Stimulated activated CD8-positive, alpha-beta memory T cell treated with anti-CD3 and anti-CD28 coated beads, Interleukin-2, amount 100 ng/mL, for 1 hour (primary cell): ENCODE measurements around the gene CALM1.
"Not testable (repeated sequence)": the region's sequence is repeated elsewhere in the genome, so short reads cannot be mapped to it uniquely, and the experiment has no call there.

ENCODE experiments used
- DNase-seq, 2 donors: peaks; one replicate each; pipeline ENCODE4 v3.0.0-alpha.2; 2020; ENCODE audit warnings: low read depth in 2 of 2

Gene CALM1

DNA sequence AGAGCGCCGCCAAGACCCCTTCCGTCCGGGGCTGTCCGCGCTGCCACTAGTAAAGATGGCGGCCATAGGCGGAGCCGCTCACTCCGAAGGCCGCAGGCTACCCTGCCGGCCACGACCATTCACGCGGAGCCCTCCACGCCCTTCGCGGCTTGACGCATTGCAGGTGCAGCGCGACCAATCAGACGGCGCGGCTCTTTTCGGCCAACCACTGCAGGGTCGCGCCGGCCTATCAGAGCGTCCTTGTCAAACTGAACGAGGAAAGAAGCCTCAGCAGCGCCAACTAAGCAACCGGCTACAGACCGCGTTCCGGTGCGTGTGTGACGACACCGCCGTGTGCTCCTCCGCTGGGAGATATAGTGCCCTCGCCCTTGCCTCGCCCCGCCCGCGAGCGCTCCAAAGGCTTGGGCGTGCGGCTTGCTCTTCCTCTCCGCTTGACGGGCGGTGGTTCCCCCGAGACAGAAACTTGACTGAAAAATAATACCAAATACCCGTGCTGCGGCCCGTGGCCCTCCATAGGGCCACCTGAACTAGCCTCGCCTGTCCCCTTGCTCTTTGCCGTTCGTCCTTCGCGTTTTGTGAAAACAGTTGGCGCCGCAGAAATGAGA, 13.6 kb upstream of the CALM1 start:
- peak; percentile 95 to 97 for DNase-seq

DNA sequence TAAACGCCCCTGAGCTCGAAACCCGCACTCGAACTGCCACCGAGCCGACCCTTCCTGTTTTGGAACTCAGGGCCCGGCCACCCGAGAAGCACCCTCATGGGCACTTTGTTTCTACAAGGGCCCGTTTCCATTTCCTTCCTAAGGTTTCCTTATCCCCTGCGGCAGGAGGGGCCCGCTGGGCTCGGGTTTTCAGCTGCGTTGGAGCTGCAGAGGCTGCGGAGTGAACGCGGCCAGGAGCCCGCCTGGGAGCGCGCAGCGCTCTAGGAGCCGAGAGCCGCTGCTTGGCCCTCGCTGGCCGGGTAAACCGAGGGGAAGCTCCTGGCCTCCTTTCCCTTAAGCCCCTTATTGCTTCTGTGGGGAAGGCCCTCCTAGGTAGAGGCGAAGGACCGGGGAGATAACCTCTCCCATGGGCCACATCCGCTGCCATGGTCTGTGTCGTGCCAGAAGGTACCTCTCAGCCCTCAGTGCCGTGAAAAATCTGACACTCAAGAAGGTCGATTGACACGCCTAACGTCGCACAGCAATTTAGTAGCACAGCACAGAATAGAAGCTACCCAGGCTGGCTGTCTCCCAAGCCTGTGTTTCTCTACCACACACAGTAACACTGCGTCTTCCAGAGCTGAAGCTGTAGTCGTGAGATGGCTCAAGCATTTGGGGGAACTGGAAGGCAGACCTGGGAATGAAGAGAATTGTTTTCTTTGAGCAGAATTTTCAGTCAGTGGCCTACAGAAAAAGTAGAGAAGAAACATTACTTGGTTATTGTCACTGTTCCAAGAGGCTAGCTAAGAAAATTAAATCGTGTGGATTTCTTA, 12.9 kb upstream of the CALM1 start:
- DNase-seq, result peak; percentile 23 to 37

DNA sequence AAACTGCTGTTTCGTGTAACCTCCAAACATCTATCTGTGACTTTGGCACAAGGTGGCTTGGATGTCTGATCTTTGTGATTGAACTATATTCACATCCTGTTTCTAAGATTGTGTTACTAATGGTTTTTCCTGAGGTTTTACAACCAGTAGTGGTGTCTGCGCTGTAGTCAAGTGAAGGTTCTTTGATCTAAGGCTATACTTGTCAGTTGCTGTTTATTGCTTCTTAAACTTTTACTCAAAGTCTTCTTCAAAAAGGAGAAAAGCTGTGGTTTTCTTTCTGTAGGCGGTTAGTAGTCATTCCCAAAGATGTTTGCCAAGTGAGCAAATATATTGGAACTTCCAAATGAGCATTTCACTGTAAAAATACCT, 12.3 kb upstream of the CALM1 start:
- DNase-seq, result no peak

DNA sequence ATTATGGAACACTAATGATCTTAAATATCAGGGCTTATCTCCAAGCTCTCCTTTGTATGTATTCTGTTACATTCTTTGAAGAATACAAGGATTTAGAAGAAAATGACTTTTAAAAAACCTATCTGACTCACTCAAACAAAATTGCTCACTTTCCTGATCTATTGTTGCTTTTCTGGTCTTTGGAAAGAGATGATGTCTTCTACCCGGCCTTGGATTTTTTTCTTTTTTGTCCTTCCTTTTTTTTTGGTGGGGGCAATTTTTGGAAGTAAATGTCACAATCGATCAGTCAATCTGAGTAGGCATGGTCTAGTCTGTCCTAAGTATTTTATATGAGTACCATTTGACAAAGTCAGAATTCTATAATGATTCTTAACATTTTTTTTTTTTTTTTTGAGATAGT, 10.5 kb upstream of the CALM1 start:
- no peak for DNase-seq

DNA sequence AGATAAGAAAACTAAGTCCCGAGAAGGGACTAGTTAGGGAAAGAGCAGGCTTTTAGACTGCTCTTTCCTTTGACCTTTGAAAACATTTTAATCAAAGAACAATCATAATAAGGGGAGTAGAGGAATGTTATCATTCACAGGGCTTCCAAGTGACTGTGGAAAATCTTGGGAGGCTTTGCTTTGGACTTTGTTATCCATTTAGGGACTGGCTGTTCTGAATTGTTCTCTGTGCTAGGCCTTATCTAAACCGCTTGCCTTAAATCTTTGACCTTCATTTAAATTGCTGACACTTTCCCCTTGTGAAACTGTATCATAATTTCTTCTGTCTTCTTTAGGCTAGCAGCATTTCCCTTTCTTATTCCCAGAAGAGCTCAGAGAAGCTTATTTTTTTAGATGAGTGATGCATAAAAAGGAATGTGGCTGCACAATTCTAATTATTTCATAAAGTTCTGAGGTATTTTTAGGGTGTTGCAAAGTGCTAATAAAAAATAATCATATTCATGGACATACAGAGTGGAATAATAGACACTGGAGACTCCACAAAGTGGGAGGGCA, 9.5 kb upstream of the CALM1 start:
- DNase-seq, result no peak

DNA sequence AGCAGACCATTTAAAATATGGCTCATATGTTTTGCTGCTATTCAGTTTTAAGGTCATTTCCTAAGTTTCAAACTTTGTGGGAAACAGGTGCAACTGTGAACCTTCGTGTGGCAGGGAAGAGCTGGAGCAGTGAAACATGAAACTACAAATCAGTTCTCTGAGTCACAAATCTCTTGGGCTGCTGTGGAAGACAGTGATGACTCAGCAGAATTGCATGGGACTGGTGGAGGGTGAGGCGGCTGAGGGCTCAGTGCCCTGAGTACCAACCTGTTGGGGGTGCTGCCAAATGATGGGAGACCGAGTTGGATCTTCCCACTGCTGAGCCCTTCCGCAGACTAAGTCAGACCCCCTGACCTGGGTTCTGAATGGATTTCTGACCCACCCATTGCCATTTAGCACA, 8.4 kb upstream of the CALM1 start:
- no peak for DNase-seq

DNA sequence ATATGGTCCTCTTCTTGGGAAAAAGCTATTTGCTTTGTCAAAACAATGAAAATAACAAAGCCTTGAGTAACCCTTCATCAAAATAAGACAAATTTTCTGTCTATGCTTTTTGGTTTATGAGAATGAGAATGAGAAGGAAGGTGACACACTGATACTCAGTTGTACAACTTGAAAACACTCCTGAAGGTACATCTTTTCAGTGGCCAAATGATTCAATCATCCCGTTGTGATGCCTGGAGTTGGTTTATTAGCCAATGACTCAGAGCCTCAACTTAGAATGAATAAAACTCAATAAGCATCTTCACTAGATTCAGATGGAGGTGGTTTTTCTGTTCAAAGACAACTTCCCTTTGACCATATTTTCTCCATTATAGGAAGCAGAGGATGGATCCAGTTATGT, 7.8 kb upstream of the CALM1 start:
- DNase-seq, result no peak

DNA sequence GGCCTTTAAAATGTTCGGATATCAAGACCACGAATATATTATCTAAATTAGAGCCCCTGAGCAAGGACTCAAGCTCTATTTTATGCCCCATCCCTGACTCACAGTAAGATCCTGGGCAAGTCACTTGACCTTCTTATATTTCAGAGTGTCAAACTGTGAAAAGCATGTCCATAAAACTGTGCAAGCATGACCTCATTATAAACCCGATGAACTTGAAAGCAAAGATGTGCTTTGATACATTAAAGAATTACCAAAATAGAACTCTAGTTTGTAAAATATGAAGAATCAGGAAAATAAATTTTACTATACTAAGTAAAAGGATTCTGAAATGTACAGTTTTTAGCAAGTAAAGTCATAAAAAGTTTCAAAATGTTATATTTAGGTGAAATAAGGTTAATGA, 2.9 kb upstream of the CALM1 start:
- DNase-seq, result no peak

DNA sequence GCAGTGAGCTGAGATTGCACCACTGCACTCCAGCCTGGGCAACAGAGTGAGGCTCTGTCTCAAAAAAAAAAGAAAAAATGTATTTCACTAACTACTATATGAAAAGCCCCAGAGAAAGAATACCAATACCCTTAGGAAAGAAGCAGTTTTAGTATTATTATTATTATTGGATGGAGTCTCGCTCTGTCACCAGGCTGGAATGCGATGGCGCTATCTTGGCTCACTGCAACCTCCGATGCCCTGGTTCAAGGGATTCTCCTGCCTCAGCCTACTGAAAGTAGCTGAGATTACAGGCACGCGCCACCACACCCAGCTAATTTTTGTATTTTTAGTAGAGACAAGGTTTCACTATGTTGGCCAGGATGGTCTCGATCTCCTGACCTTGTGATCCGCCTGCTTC, 2.0 kb upstream of the CALM1 start:
- DNase-seq, result not testable (repeated sequence)

DNA sequence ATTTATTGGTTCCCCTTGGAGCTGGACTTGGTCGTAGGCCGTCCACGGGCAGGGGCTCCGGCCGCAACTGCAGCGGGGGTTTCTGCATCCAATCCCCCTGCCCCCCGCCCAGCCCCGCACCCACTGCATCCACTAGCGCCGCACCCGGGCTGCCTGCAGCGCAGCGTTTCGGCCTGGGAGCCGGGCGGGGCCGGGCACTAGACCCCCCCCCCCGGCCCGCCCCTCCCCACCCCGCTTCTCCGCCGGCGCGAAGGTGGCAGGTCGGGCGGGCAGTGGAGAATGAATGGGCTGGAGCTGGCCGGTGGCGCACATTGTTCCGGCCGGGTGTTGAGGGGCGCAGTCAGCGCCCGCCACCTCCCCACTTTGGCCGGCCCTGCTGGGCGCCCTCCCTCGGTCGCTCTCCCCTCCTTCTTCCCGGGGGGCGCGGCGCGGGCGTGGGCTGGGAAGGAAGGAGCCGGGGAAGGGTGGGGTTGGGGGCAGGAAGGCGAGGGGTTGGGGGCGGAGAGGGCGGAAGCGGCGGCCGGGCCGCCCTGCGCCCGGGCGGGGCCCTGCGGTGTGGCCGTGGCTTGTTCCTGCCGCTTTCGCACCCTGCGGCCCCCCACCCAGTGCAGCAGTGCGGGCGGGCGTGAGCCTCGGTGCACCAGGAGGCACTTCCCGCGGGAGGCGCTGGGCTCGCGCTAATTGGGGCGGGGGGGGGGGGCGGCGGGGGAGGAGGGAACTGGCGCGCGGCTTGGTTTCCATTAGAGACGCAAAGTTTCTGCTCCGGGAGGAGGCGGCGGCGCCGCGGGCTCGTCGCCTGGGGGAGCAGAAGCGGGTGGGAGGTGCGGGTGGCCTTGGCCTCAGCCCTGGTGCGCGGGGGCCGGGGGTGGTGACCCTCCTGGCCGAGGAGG, 841 bp downstream of the CALM1 start:
- peak; percentile 37 to 48 for DNase-seq

DNA sequence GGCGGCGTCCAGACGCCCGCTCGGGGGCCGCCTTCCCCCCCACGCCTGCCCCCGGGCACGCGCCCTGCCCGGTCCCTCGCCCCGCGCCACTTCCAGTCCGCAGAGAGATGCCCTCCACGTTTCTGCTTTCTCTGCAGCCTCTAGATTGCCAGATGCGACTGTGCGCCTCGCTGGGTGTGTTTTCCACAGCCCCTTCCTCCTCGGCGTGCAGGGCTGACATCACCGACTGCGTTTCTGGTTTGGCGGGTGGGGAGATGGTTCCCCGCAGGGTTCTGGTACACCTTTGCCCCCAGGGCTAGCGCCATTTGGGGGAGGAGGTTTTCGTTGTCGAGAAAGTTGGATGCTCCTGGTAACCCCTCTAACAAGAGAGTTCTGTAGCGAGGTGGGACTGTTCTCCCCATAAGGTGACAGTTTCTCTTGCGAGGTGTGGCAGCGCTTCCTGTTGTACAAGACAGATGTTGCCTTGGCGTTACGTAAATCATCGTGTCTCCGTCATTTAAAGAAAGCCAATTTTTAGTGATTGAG, 1.5 kb downstream of the CALM1 start:
- peak; percentile 29 to 33 for DNase-seq

DNA sequence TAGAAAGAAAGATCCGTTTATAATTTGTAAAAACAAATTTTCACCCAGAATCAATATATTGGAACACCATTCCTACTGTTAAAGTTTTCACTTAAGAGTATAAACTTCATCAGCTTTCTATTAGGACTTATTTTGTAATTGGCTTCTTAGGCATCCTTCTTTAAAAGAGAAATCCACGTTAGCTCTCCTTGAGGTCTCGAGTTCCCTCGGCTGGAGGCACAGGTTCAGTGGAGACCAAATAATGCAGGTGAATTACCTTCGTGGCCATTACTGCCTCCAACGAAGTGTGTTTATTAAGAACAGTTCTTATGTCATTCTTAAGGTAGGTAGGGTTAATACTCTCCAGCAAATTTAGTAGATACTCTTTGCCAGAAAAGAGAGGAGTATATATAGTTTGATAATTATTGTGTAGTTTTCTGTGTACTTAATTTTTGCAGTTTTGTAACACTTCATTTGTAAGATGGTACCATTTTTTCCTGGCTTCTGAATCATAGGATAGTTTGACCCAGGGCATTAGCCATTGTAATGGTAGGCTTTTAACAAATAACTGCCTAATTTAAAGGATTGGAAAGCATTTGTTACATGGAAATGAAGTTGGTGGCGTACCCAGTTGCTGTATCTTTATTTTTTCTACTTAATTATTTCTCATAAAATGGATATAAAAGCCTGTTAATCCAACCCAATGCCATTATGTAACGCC, 2.2 kb downstream of the CALM1 start:
- DNase-seq, result no peak

DNA sequence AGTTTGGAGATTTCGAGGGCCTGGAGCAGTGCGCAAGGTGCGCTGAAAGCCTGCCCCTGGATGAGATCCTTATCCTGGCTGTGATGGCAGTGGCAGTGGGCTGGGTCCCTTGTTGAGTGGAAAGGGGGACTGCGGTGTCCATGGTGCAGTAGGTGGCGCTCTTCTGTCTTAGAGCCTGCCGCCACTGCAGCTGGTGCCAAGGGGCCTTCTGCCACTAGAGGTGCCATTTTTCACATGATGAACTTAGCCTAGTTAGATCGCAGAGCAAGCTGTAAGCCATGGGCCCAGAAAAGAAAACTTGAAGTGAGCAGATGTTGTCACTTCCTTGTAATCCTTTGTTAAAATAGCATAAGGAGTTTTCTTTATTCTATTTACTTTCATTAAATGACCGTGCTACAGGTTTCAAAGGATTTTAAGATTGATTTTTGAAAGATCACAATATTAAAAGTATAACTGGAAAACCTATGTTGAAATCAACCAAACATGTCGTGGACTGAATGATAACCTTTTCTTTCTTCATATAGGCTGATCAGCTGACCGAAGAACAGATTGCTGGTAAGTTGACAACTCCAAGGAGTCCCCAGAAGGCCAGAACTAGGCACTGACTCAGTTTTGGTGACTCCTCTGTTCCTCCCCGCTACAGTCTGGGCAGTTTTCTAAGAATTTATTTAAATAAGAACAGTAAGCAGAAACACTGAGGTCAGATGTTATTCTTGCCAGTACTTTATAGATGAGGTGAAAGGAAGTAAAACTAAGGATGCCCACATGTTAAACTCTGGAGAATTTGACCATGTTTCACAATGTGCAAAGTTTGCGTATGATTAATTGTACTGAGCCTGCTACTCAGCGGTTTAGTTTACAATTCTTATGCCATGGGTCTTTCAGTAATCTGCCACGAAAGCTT, 3.0 kb downstream of the CALM1 start:
- peak; percentile 67 to 73 for DNase-seq

DNA sequence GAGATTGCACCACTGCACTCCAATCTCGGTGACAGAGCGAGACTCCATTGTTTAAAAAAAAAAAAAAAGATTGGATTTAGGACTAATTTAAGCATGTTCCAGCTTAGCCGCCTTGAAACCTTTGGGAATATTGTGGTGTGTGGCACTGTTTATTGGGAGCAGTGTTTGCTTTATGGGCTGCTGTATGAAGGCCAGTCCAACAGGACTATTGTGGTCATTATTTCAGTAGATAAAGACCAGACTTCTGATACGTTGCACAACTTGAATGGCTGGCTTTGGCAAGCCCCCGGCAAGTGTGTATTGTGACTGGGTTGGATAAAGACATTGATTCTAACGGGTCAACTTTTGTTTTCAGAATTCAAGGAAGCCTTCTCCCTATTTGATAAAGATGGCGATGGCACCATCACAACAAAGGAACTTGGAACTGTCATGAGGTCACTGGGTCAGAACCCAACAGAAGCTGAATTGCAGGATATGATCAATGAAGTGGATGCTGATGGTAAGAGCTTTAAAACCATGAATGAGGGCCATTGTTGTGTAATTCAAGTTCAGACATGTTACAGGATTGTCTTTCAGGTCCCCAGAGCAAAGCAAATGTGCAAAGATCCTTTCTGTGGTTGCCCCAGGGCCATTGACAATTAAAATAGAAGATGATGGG, 4.2 kb downstream of the CALM1 start:
- no peak for DNase-seq

DNA sequence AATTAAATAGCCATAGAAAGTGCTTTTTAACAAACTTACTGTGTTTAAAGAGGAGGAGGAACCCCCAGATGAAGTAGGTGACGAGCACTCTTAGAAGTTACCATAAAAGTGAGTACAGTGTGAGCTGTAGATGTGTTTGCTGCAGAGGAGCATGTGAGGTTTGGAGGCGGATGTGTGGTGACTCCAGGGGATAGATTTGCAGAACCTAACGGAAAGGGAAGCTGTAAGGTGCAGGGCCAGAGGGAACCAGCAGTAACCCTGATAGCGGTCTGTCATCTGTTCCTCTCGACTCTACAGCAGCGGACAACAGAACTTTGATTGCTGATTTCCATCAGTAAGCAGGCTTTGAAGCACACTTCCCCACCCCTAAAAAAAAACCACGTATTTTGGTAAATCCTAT, 5.2 kb downstream of the CALM1 start:
- DNase-seq, result no peak

DNA sequence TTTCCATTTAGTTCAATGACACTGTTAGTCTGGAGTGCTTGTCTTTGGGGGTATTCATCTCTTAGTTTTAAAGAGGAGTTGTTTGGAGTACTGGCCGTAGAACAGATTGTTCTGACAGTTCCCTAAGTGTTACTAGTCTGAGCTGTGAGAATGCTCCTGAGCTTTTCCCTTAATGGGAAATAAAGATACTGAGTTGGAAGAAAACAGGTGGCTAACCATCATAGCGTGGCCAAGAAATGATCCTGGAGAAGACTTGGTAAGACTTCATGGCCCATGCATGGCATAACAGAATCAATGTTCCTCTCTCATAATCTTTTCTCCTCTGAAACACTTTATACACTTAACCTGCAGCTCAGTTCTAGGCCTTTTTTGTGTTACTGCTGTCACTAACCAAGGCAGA, 6.2 kb downstream of the CALM1 start:
- DNase-seq, result no peak

DNA sequence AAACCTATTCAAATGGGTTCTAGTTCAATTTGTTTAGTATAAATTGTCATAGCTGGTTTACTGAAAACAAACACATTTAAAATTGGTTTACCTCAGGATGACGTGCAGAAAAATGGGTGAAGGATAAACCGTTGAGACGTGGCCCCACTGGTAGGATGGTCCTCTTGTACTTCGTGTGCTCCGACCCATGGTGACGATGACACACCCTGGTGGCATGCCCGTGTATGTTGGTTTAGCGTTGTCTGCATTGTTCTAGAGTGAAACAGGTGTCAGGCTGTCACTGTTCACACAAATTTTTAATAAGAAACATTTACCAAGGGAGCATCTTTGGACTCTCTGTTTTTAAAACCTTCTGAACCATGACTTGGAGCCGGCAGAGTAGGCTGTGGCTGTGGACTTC, 8.3 kb downstream of the CALM1 start:
- DNase-seq, result no peak

DNA sequence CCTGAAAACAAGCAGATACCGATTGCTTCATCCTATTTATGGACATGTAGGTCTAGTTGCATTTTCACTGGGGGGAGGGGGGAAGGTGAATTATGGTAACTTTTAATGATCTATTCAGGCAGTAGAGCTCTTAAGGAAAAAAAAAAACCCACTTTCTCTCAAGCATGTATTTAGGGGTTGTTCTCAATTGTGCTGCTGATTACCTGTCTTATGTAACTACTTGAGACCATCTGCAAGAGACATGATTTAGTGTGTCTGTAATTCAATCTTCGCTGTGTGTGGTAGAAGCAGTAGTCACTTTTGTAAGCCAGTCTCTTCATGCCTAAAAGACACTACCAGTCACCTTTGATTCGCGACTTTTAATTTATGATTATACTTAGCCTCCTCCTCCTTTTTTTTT, 8.9 kb downstream of the CALM1 start:
- DNase-seq, result no peak

DNA sequence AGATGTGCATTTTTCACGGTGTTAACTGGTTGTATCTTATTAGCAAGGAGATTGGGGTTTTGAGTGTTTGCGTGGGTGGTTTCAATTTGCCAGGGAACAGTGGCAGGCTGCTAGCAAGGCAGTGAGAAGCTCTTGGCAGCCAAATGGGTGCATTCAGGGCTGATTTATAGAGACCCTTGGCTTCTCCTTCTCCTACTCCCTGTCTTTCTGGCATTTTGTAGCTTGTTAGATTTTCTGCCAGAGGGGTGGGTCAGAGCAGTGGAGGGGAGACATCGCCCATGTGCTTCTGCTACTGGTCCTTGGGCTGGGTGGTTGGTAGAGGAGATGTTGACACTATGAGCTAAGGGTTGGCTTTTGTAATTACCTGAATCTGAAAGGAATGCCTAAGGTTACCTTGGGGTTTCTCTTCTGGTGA, 9.6 kb downstream of the CALM1 start:
- no peak for DNase-seq

DNA sequence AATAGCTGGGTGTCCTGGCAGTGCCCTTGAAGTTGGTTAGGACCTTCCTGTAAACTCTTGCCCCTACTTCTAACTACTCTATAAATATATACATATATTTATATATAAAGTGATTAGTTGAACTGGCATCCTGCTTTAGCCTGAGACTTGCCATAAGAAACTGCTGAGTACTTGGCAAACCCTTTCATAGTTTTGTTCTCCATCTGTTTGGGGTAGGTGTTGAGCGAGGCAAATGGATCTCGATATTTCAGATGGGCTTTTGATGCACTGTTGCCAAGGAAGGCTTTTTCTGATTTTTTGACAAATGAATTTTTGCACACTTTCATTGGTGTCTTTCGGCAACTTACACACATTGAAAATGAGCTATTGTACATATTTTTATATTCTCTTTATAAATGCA, 10.4 kb downstream of the CALM1 start:
- no peak for DNase-seq
